ENCODE results near the gene GAS2L3.

The GAS2L3 gene

GRCh38 chr12:100656141-100656540 lies 82.7 kb downstream of the GAS2L3 start:
- DNase-seq (ENCODE audit: low read depth, low spot score), result no peak
- H3K4me3 ChIP-seq (ENCODE audit: low read depth, low read length), result no peak overlapping the region
- in situ Hi-C loops (cut with HindIII; ENCODE audit: low sequenced_read_pairs), result no loop called here
- TF ChIP-seq CTCF (IDR thresholded peaks at IDR 0.05; ENCODE audit: low read depth, low read length), result no peak

GRCh38 chr12:100656856-100657255 lies 83.4 kb downstream of the GAS2L3 start:
- no peak overlapping the region for H3K4me3 ChIP-seq (ENCODE audit: low read depth, low read length)
- DNase-seq (ENCODE audit: low read depth, low spot score), result no peak
- no peak for TF ChIP-seq CTCF (IDR thresholded peaks at IDR 0.05; ENCODE audit: low read depth, low read length)
- in situ Hi-C loops (cut with HindIII; ENCODE audit: low sequenced_read_pairs), result no loop called here

GRCh38 chr12:100661300-100661951 lies 87.9 kb downstream of the GAS2L3 start:
- no peak overlapping the region for H3K4me3 ChIP-seq (ENCODE audit: low read depth, low read length)
- no peak for TF ChIP-seq CTCF (IDR thresholded peaks at IDR 0.05; ENCODE audit: low read depth, low read length)
- in situ Hi-C loops (cut with HindIII; ENCODE audit: low sequenced_read_pairs), result no loop called here
- peak; percentile 36 for DNase-seq (ENCODE audit: low read depth, low spot score)

- no peak for TF ChIP-seq CTCF (IDR thresholded peaks at IDR 0.05; ENCODE audit: low read depth, low read length)
- in situ Hi-C loops (cut with HindIII; ENCODE audit: low sequenced_read_pairs), result no loop called here
- no peak for DNase-seq (ENCODE audit: low read depth, low spot score)
- H3K4me3 ChIP-seq (ENCODE audit: low read depth, low read length), result no peak overlapping the region
These were observed 93.1 kb downstream of the GAS2L3 start for GRCh38 chr12:100666588-100666987.

GRCh38 chr12:100668945-100669536 lies 95.6 kb downstream of the GAS2L3 start:
- in situ Hi-C loops (cut with HindIII; ENCODE audit: low sequenced_read_pairs), result no loop called here
- H3K4me3 ChIP-seq (ENCODE audit: low read depth, low read length), result no peak overlapping the region
- peak; percentile 65 for DNase-seq (ENCODE audit: low read depth, low spot score)
- peak; percentile 95 for TF ChIP-seq CTCF (IDR thresholded peaks at IDR 0.05; ENCODE audit: low read depth, low read length)

- TF ChIP-seq CTCF (IDR thresholded peaks at IDR 0.05; ENCODE audit: low read depth, low read length), result no peak
- H3K4me3 ChIP-seq (ENCODE audit: low read depth, low read length), result no peak overlapping the region
- DNase-seq (ENCODE audit: low read depth, low spot score), result no peak
- in situ Hi-C loops (cut with HindIII; ENCODE audit: low sequenced_read_pairs), result no loop called here
These were observed 96.4 kb downstream of the GAS2L3 start for GRCh38 chr12:100669922-100670321.

Data from astrocyte of the spinal cord (primary cell).